OCI-LY1 (cell line): ENCODE results near the gene LY86.

Experiments
- CTCF ChIP-seq: fragments of 200-600 bp; sonication (generic), shearing (Covaris generic); IDR thresholded peaks from 2 replicates; pipeline ENCODE4 v1.5.1; 2017; ENCODE audit warnings: mild to moderate bottlenecking, antibody characterized with exemption, low read length, moderate library complexity, mixed read lengths
- EZH2 ChIP-seq: fragments of 200-600 bp; sonication (generic), shearing (Covaris generic); IDR thresholded peaks from 2 replicates; pipeline ENCODE4 v1.8.0; 2017; ENCODE audit warnings: borderline replicate concordance, mixed run types, mild to moderate bottlenecking, antibody characterized with exemption, low read length, moderate library complexity, mixed read lengths

GRCh38 chr6:6652932-6653331, 64.4 kb downstream of the LY86 start:
- TF ChIP-seq EZH2: no peak
- no peak for TF ChIP-seq CTCF
